RWPE2 (cell line): ENCODE data around the gene PADI6.

Experiments
- ATAC-seq: fragments of 200-7000 bp; cut with Tn5 transposase; 3 replicates; pipeline ENCODE4 v1.9.1; 2021; ENCODE audit warnings: low read depth
- DNase-seq: peaks from one replicate; pipeline ENCODE4 v3.0.0-alpha.2; 2020; ENCODE audit warnings: low spot score
- H3K27ac ChIP-seq: fragments of 450-650 bp; 2 replicates; pipeline ENCODE4 v1.5.1; 2017; ENCODE audit warnings: mild to moderate bottlenecking; ENCODE audit not compliant: poor library complexity, severe bottlenecking
- H3K27me3 ChIP-seq: fragments of 250-450 bp; sonication (Bioruptor Pico); 2 replicates; pipeline ENCODE4 v1.5.1; 2021; ENCODE audit warnings: mild to moderate bottlenecking, moderate library complexity; ENCODE audit not compliant: insufficient read depth, poor library complexity, severe bottlenecking
- H3K36me3 ChIP-seq: fragments of 250-450 bp; sonication (Bioruptor Pico); 2 replicates; pipeline ENCODE4 v1.5.1; 2020; ENCODE audit warnings: low read depth, mild to moderate bottlenecking, moderate library complexity
- H3K4me1 ChIP-seq: fragments of 250-450 bp; sonication (Bioruptor Pico); 2 replicates; pipeline ENCODE4 v1.5.1; 2021; ENCODE audit warnings: mild to moderate bottlenecking, moderate library complexity; ENCODE audit not compliant: insufficient read depth, poor library complexity, severe bottlenecking
- H3K4me3 ChIP-seq: fragments of 250-450 bp; sonication (Bioruptor Pico); 2 replicates; pipeline ENCODE4 v1.5.1; 2021; ENCODE audit warnings: mild to moderate bottlenecking, moderate library complexity; ENCODE audit not compliant: severe bottlenecking
- H3K9me3 ChIP-seq: fragments of 250-450 bp; sonication (Bioruptor Pico); 2 replicates; pipeline ENCODE4 v1.5.1; 2021; ENCODE audit warnings: mild to moderate bottlenecking, moderate library complexity; ENCODE audit not compliant: severe bottlenecking
- TF ChIP-seq, protein P1 (sequence below): fragments of 450-650 bp; IDR thresholded peaks from one replicate; pipeline ENCODE4 v1.5.1; 2017; ENCODE audit warnings: mild to moderate bottlenecking, moderate library complexity; ENCODE audit not compliant: poor library complexity, severe bottlenecking

Gene PADI6

GRCh38 chr1:17423781-17424245 lies 51.8 kb downstream of the PADI6 start:
- H3K9me3 ChIP-seq = no peaks in the 10 kb centered on the region
- H3K36me3 ChIP-seq = peaks cover 99% of the 10 kb centered on the region
- ATAC-seq (no peak), DNase-seq (no peak)
- H3K4me3 ChIP-seq = no peak overlapping the region
- no peaks in the 10 kb centered on the region for H3K4me1 ChIP-seq
- no peaks in the 10 kb centered on the region for H3K27me3 ChIP-seq
- no peak overlapping the region for H3K27ac ChIP-seq
- TF ChIP-seq, protein P1, sequence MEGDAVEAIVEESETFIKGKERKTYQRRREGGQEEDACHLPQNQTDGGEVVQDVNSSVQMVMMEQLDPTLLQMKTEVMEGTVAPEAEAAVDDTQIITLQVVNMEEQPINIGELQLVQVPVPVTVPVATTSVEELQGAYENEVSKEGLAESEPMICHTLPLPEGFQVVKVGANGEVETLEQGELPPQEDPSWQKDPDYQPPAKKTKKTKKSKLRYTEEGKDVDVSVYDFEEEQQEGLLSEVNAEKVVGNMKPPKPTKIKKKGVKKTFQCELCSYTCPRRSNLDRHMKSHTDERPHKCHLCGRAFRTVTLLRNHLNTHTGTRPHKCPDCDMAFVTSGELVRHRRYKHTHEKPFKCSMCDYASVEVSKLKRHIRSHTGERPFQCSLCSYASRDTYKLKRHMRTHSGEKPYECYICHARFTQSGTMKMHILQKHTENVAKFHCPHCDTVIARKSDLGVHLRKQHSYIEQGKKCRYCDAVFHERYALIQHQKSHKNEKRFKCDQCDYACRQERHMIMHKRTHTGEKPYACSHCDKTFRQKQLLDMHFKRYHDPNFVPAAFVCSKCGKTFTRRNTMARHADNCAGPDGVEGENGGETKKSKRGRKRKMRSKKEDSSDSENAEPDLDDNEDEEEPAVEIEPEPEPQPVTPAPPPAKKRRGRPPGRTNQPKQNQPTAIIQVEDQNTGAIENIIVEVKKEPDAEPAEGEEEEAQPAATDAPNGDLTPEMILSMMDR = no peak

DNA sequence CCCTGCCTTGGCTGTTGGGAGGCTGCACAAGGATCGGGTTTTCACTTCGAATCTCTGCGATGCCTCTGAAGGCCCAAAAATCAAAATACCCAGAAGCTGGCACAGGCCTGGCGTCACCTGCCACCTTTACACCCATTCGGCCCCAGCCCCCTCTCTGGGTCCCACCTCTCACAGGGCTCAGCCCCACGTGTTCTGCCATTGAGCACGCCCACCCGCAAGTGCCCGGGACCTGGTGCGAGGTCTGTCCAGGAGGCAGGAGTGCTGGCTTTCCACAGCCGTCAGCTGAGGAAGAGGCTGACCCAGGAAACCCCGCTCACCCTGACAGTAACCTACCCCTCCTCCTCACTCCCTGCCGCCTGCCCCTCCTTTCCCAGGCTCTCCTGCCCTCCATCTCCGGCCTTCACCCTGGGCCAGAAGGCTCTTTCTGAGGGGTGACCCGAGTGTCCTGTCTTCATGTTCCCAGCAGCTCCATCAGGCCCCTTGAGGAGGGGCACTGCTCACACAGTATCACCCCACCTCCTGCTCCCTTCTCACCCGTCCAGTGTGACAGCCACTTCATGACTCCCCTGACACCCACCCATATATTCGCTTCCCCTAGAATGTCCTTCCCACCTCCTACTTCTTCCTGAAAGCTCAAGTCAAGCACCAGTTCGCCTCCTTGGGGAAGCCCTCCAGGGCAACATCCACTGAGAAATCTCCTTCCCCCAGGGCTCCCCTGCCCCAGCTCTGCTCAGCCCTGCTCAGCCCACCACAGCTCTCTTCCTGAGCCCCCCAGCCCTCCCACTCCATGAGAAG lies 54.0 kb downstream of the PADI6 start:
- TF ChIP-seq, protein P1 = no peak
- Histone ChIP-seq H3K27me3 (no peaks in the 10 kb centered on the region), H3K9me3 (no peaks in the 10 kb centered on the region), H3K4me1 (no peaks in the 10 kb centered on the region), H3K4me3 (no peak overlapping the region), H3K36me3 (peaks cover 97% of the 10 kb centered on the region), H3K27ac (no peak overlapping the region)
- no peak for DNase-seq
- no peak for ATAC-seq

DNA sequence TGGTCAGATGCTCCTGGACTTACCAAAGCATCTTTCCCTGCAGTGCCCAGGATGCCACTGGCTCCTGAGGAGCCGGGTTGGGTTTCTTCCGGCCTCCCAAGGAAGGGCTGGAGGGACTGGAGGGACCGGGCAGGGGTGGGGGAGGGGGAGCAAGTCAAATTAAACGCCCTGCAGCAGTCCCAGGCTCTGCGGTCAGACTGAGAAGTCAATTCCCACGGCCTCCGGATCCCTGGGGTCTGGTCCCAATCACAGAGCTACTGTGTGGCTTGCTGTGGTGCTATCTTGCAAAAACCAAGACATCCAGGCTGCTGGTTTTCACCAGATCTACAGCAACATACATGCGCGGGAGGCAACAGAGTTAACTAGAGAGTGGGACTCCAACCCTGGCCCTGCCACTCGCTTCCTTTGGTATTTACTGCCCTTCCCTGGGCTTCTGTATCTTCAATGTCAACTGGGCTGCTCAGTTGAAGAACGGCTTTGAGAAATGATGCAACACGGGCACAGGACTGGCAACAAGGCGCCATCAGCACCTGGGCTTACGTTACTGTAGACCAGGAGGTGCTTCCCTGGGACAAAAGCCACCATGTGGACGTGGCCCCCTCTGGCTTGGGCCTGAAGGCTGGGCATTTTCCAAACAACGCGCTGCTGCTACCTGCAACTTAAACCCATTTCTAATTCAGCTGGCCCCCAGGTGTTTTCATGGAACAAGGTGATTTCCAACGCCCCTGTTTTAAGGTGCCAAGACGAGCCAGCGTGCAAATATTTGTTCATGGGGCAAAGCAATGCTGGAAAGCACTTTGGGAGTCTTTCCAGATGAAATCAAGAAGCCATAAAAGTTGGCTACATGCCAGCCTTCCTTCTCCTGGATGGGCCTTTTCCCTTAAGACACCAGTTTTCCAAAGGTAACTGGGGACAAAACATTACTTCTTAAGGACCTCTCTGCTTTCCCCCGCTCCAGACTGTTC lies 56.0 kb downstream of the PADI6 start:
- DNase-seq (no peak), ATAC-seq (no peak)
- H3K9me3 ChIP-seq = no peaks in the 10 kb centered on the region
- TF ChIP-seq, protein P1 = no peak
- no peak overlapping the region for H3K4me3 ChIP-seq
- H3K27me3 ChIP-seq = no peaks in the 10 kb centered on the region
- peaks cover 94% of the 10 kb centered on the region for H3K36me3 ChIP-seq
- H3K27ac ChIP-seq = no peak overlapping the region
- no peaks in the 10 kb centered on the region for H3K4me1 ChIP-seq

- H3K4me1 ChIP-seq = no peaks in the 10 kb centered on the region
- DNase-seq = no peak
- no peaks in the 10 kb centered on the region for H3K27me3 ChIP-seq
- no peak overlapping the region for H3K27ac ChIP-seq
- peaks cover 94% of the 10 kb centered on the region for H3K36me3 ChIP-seq
- no peaks in the 10 kb centered on the region for H3K9me3 ChIP-seq
- no peak for ATAC-seq
- no peak overlapping the region for H3K4me3 ChIP-seq
- TF ChIP-seq, protein P1 = no peak
These were observed 57.2 kb downstream of the PADI6 start for GRCh38 chr1:17429183-17429582.
